SK-N-SH (cell line): ENCODE data around the gene TACR2. TPM values are rescaled to one million over a fixed set of nuclear protein-coding genes. Genes with fewer than 3 reads are reported as not detected.

Experiments
- CTCF ChIA-PET: fragments of 300-600, 350-600 bp; formaldehyde crosslinking; extraction: SDS; loops from one replicate; lab custom pipeline; 2021; lab: Yijun Ruan, JAX
- POLR2A ChIA-PET: fragments of 350-600 bp; sonication (Branson Sonifier 250); formaldehyde crosslinking; extraction: SDS; loops from one replicate; lab custom pipeline; 2020; ENCODE audit warnings: antibody characterized with exemption, inconsistent platforms; lab: Yijun Ruan, JAX
- DNase-seq: peaks from one replicate; pipeline ENCODE4 v3.0.0; 2012
- H2AFZ ChIP-seq: fragments of 200-600 bp; sonication (generic); 2 replicates; pipeline ENCODE4 v1.8.1; 2016; ENCODE audit warnings: antibody characterized with exemption, mild to moderate bottlenecking, low read depth
- H3F3A ChIP-seq: fragments of 200-600 bp; sonication (generic); replicated peaks from 2 replicates; pipeline ENCODE3; 2016; ENCODE audit warnings: antibody characterized with exemption, mild to moderate bottlenecking; ENCODE audit not compliant: insufficient read depth
- H3K27ac ChIP-seq, 2 experiments: fragments of 200-500 bp in 1 of 2; fragments of 200-600 bp in 1 of 2; sonication (Bioruptor generic) in 1 of 2; sonication (generic), shearing (Covaris generic) in 1 of 2; 2 replicates each; pipeline versions ENCODE4 v1.5.1 to v1.6.1; 2014 to 2016; ENCODE audit warnings: low read depth in 2 of 2, inconsistent platforms in 1 of 2, low read length in 1 of 2, mild to moderate bottlenecking in 1 of 2, mixed read lengths in 1 of 2
- H3K27me3 ChIP-seq: fragments of 200-600 bp; sonication (generic), shearing (Covaris generic); 2 replicates; pipeline ENCODE4 v1.6.1; 2016; ENCODE audit warnings: mixed run types; ENCODE audit not compliant: insufficient read depth
- H3K36me3 ChIP-seq, 2 experiments: fragments of 200-500 bp in 1 of 2; fragments of 200-600 bp in 1 of 2; sonication (Bioruptor generic) in 1 of 2; sonication (generic) in 1 of 2; replicated peaks in 1 of 2; 2 replicates each; pipeline versions ENCODE3 to v1.5.1; 2014 to 2016; ENCODE audit warnings: low read length in 1 of 2, mild to moderate bottlenecking in 1 of 2; ENCODE audit not compliant: insufficient read depth in 2 of 2, control insufficient read depth in 1 of 2
- H3K4me1 ChIP-seq, 2 experiments: fragments of 200-500 bp in 1 of 2; fragments of 200-600 bp in 1 of 2; sonication (Bioruptor generic) in 1 of 2; sonication (generic), shearing (Covaris generic) in 1 of 2; 2 replicates each; pipeline versions ENCODE4 v1.5.1 to v1.6.1; 2014 to 2016; ENCODE audit warnings: low read depth in 1 of 2, low read length in 1 of 2, mixed run types in 1 of 2; ENCODE audit not compliant: insufficient read depth in 2 of 2, control insufficient read depth in 1 of 2
- H3K4me2 ChIP-seq: fragments of 200-600 bp; sonication (generic), shearing (Covaris generic); 2 replicates; pipeline ENCODE4 v1.6.1; 2017; ENCODE audit warnings: mixed run types
- H3K4me3 ChIP-seq, 2 experiments: fragments of 200-500 bp in 1 of 2; fragments of 200-600 bp in 1 of 2; sonication (Bioruptor generic) in 1 of 2; sonication (generic), shearing (Covaris generic) in 1 of 2; 2 replicates each; pipeline versions ENCODE4 v1.5.1 to v1.8.1; 2014 to 2016; ENCODE audit warnings: low read depth in 2 of 2, inconsistent platforms in 1 of 2, low read length in 1 of 2, mild to moderate bottlenecking in 1 of 2, mixed read lengths in 1 of 2, moderate library complexity in 1 of 2
- H3K79me2 ChIP-seq: fragments of 200-600 bp; sonication (generic); 2 replicates; pipeline ENCODE4 v1.8.1; 2017; ENCODE audit warnings: mild to moderate bottlenecking; ENCODE audit not compliant: insufficient read depth
- H3K9ac ChIP-seq: fragments of 200-600 bp; sonication (generic); 2 replicates; pipeline ENCODE4 v1.6.1; 2017; ENCODE audit warnings: mixed run types
- H3K9me2 ChIP-seq: fragments of 200-600 bp; sonication (generic); 2 replicates; pipeline ENCODE4 v1.6.1; 2017; ENCODE audit warnings: mixed run types
- H3K9me3 ChIP-seq: fragments of 200-600 bp; sonication (generic); 2 replicates; pipeline ENCODE4 v1.6.1; 2017; ENCODE audit warnings: mixed run types, mild to moderate bottlenecking, moderate library complexity
- H4K20me1 ChIP-seq: fragments of 200-600 bp; sonication (generic); 2 replicates; pipeline ENCODE4 v1.6.1; 2017; ENCODE audit warnings: mild to moderate bottlenecking, mixed run types; ENCODE audit not compliant: insufficient read depth
- EP300 ChIP-seq, 2 experiments: IDR thresholded peaks; 2 replicates each; pipeline versions ENCODE4 v1.4.0 to v1.6.1; 2012; ENCODE audit warnings: borderline replicate concordance in 1 of 2, low read depth in 1 of 2, low read length in 1 of 2
- EZH2phosphoT487 ChIP-seq: fragments of 200-600 bp; sonication (generic); IDR thresholded peaks from 2 replicates; pipeline ENCODE4 v1.6.1; 2017; ENCODE audit warnings: low read depth, mixed run types, mild to moderate bottlenecking, antibody characterized with exemption, moderate library complexity, borderline replicate concordance
- FOSL2 ChIP-seq: IDR thresholded peaks from 2 replicates; pipeline ENCODE4 v1.4.0; 2012; ENCODE audit warnings: low read depth, mild to moderate bottlenecking, moderate library complexity, borderline replicate concordance
- FOXJ3 ChIP-seq: sonication (generic); formaldehyde crosslinking; IDR thresholded peaks from 2 replicates; pipeline ENCODE4 v1.5.1; 2020; ENCODE audit warnings: mild to moderate bottlenecking, missing genetic modification reagents
- FOXM1 ChIP-seq: IDR thresholded peaks from 2 replicates; pipeline ENCODE4 v1.4.0; 2012; ENCODE audit warnings: low read depth, mild to moderate bottlenecking
- IRF3 ChIP-seq: fragments of 150-350 bp; IDR thresholded peaks from 2 replicates; pipeline ENCODE4 v1.6.1; 2016; ENCODE audit warnings: mild to moderate bottlenecking, low read depth, low read length
- MEF2A ChIP-seq: IDR thresholded peaks from 2 replicates; pipeline ENCODE4 v1.4.0; 2012; ENCODE audit warnings: low read depth, borderline replicate concordance
- MXI1 ChIP-seq: IDR thresholded peaks from 2 replicates; pipeline ENCODE4 v1.6.1; 2012; ENCODE audit warnings: mild to moderate bottlenecking, low read depth, low read length, improper control_type of control experiment
- POLR2AphosphoS5 ChIP-seq: IDR thresholded peaks from 2 replicates; pipeline ENCODE4 v1.6.1; 2012; ENCODE audit warnings: low read depth, low read length
- REST ChIP-seq: IDR thresholded peaks from 2 replicates; pipeline ENCODE4 v1.6.1; 2012; ENCODE audit warnings: mild to moderate bottlenecking, low read depth, low read length, moderate library complexity
- TAF1 ChIP-seq: IDR thresholded peaks from 2 replicates; pipeline ENCODE4 v1.6.1; 2012; ENCODE audit warnings: low read depth, mild to moderate bottlenecking, low read length, moderate library complexity, borderline replicate concordance
- TCF12 ChIP-seq: IDR thresholded peaks from 2 replicates; pipeline ENCODE4 v1.4.0; 2012
- USF2 ChIP-seq: fragments of 150-350 bp; IDR thresholded peaks from 2 replicates; pipeline ENCODE4 v1.6.1; 2017; ENCODE audit warnings: antibody characterized with exemption, low read length, low read depth, borderline replicate concordance
- YY1 ChIP-seq: IDR thresholded peaks from 2 replicates; pipeline ENCODE4 v1.4.0; 2012; ENCODE audit warnings: low read depth, mild to moderate bottlenecking
- WGBS: methylation state at CpG from one replicate; pipeline ENCODE4 v1.1.6; 2017; ENCODE audit warnings: low lambda C conversion rate; 5-methylcytosine and 5-hydroxymethylcytosine counted together
- polyA plus RNA-seq, 3 experiments: library from polyadenylated mRNA; depleted of rRNA; stranded (reverse); fragments of >200 nt; gene quantifications; 2 replicates each; pipeline ENCODE4 v1.2.3, GENCODE V29; 2012
- TF ChIP-seq, protein P1 (sequence below): IDR thresholded peaks from 2 replicates; pipeline ENCODE4 v1.4.0; 2012; ENCODE audit warnings: low read depth, borderline replicate concordance
- TF ChIP-seq, protein P2 (sequence below): IDR thresholded peaks from 2 replicates; pipeline ENCODE4 v1.4.0; 2012; ENCODE audit warnings: low read depth
- TF ChIP-seq, protein P3 (sequence below): IDR thresholded peaks from 2 replicates; pipeline ENCODE4; 2012

Gene TACR2
- polyA plus RNA-seq, 1 of the 3 experiments (the other 2 are of a cell fraction), result 0.02 TPM

DNA sequence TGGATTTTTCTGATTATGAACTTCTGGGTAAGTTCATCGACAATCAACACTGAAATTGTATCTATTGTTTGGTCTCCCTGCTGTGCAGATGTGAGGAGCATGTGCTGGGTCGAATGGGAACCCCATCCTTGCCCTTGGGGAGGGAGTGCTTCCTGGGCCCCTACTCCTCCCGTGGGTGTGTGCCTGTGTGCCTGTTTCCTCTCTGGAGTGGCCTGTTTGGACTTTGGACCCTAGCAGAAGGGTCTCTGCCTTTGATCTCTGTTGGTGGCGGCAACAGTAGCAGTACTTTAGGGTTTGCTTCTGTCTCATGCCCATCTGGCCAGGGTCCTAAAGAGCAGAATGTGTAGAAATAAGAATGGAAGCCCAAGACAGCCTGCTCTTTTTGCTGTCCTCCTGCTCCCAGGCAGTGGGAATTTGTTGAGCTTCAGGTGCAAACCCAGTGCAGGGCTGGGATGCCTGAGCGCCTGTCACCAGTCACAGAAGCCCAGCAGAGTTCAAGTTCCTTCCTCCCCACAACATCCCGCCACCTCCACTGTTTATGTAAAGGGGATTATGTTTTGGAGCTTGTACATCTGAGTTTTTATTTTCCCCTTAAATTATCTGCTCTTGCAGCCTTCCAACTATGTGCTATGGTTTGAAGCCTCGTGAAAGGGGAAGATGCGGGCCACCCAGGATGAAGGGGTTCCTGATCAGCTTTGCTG, 1.5 kb upstream of the TACR2 start:
- Histone ChIP-seq H3K4me3 (no peak overlapping the region), H3K36me3 (no peaks in the 10 kb centered on the region), H3K9me2 (no peaks in the 10 kb centered on the region), H3K4me2 (no peak overlapping the region)
- no peak for DNase-seq
- 63% methylated on average over 8 of the region's 8 CpGs for WGBS
- CTCF ChIA-PET, result interaction anchor here (0.7 to 4.9 kb wide), 7 partner anchors 10 to 227 kb away, joined by 3 to 22 read pairs (median 3); no protein-coding TSS in a partner anchor
- POLR2A ChIA-PET, result no interaction called here
- TF ChIP-seq USF2 (no peak), FOXM1 (no peak), FOXJ3 (CRISPR knock-in tag) (no peak), POLR2AphosphoS5 (no peak)
- TF ChIP-seq, protein P1, sequence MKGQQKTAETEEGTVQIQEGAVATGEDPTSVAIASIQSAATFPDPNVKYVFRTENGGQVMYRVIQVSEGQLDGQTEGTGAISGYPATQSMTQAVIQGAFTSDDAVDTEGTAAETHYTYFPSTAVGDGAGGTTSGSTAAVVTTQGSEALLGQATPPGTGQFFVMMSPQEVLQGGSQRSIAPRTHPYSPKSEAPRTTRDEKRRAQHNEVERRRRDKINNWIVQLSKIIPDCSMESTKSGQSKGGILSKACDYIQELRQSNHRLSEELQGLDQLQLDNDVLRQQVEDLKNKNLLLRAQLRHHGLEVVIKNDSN, result no peak
- TF ChIP-seq, protein P2, sequence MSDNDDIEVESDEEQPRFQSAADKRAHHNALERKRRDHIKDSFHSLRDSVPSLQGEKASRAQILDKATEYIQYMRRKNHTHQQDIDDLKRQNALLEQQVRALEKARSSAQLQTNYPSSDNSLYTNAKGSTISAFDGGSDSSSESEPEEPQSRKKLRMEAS, result no peak
- TF ChIP-seq, all 33 proteins: peak for 0
- H3K79me2 ChIP-seq, result no peaks in the 10 kb centered on the region
- H3K4me1 ChIP-seq, result peaks cover 0 to 3% of the 10 kb centered on the region in 2 experiments; a peak in 1 of 4 replicates
- no peak overlapping the region for H2AFZ ChIP-seq
- no peak overlapping the region for H3K9ac ChIP-seq
- no peaks in the 10 kb centered on the region for H3F3A ChIP-seq
- H3K9me3 ChIP-seq, result no peaks in the 10 kb centered on the region
- H4K20me1 ChIP-seq, result no peaks in the 10 kb centered on the region
- no peak overlapping the region for H3K27ac ChIP-seq
- H3K27me3 ChIP-seq, result no peaks in the 10 kb centered on the region; the same call in 1 of the 2 replicates

GRCh38 chr10:69417542-69417941, 824 bp upstream of the TACR2 start:
- CTCF ChIA-PET, result interaction anchor here (0.7 to 4.6 kb wide), 3 partner anchors 10 to 227 kb away, joined by 3 to 16 read pairs (median 3); no protein-coding TSS in a partner anchor
- no peak overlapping the region for H3K4me2 ChIP-seq
- POLR2A ChIA-PET, result no interaction called here
- H3K27ac ChIP-seq, result no peak overlapping the region
- H3K79me2 ChIP-seq, result no peaks in the 10 kb centered on the region
- WGBS, result 77% methylated on average over 11 of the region's 11 CpGs
- H2AFZ ChIP-seq, result no peak overlapping the region
- H3K9ac ChIP-seq, result no peak overlapping the region
- no peaks in the 10 kb centered on the region; the same call in 1 of the 2 replicates for H3K27me3 ChIP-seq
- peaks cover 0 to 3% of the 10 kb centered on the region in 2 experiments; a peak in 1 of 4 replicates for H3K4me1 ChIP-seq
- H3K9me3 ChIP-seq, result no peaks in the 10 kb centered on the region
- H3K36me3 ChIP-seq, result no peaks in the 10 kb centered on the region
- no peaks in the 10 kb centered on the region for H3K9me2 ChIP-seq
- H3K4me3 ChIP-seq, result no peak overlapping the region
- no peaks in the 10 kb centered on the region for H4K20me1 ChIP-seq
- no peak for DNase-seq
- no peaks in the 10 kb centered on the region for H3F3A ChIP-seq
- TF ChIP-seq TAF1 (no peak), FOXM1 (no peak), EP300 (IDR thresholded peaks at IDR 0.05; ENCODE audit: borderline replicate concordance in 1 of 2, low read depth in 1 of 2, low read length in 1 of 2) (no peak), REST (no peak), EZH2phosphoT487 (no peak), TCF12 (no peak), MXI1 (no peak), YY1 (no peak), IRF3 (no peak), MEF2A (no peak), FOSL2 (no peak)
- TF ChIP-seq, protein P3, sequence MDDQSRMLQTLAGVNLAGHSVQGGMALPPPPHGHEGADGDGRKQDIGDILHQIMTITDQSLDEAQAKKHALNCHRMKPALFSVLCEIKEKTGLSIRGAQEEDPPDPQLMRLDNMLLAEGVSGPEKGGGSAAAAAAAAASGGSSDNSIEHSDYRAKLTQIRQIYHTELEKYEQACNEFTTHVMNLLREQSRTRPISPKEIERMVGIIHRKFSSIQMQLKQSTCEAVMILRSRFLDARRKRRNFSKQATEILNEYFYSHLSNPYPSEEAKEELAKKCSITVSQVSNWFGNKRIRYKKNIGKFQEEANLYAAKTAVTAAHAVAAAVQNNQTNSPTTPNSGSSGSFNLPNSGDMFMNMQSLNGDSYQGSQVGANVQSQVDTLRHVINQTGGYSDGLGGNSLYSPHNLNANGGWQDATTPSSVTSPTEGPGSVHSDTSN, result no peak
- TF ChIP-seq, protein P1, result no peak
